Nephron (organoid): ENCODE measurements around the gene TRAP1.
A peak's percentile ranks its signal among the peaks of the same experiment; 100 is the strongest.

Source experiments
- H3K27ac Mint-ChIP-seq, 3 experiments: 2 replicates each; pipeline ENCODE4 v1.8.0; 2020; ENCODE audit warnings: mixed read lengths in 3 of 3, mild to moderate bottlenecking in 2 of 3, moderate library complexity in 1 of 3
- H3K27me3 Mint-ChIP-seq: 2 replicates; pipeline ENCODE4 v1.8.0; 2021; ENCODE audit warnings: low read depth, mild to moderate bottlenecking, moderate library complexity, mixed read lengths
- H3K36me3 Mint-ChIP-seq: 2 replicates; pipeline ENCODE4 v1.8.0; 2020; ENCODE audit warnings: low read depth, mixed read lengths
- H3K4me1 Mint-ChIP-seq: 2 replicates; pipeline ENCODE4 v1.8.0; 2020; ENCODE audit warnings: mixed read lengths
- H3K4me3 Mint-ChIP-seq, 3 experiments: 2 replicates each; pipeline ENCODE4 v1.8.0; 2020; ENCODE audit warnings: mild to moderate bottlenecking in 3 of 3, mixed read lengths in 3 of 3, moderate library complexity in 2 of 3
- H3K9me3 Mint-ChIP-seq: 2 replicates; pipeline ENCODE4 v1.8.0; 2020; ENCODE audit warnings: mixed read lengths
- CTCF ChIP-seq, 3 experiments: fragments of 200-600 bp; sonication (generic); IDR thresholded peaks; one replicate each; pipeline ENCODE4 v1.5.0; 2021; ENCODE audit warnings: antibody characterized with exemption in 3 of 3; ENCODE audit not compliant: unreplicated experiment in 3 of 3

The TRAP1 gene

DNA sequence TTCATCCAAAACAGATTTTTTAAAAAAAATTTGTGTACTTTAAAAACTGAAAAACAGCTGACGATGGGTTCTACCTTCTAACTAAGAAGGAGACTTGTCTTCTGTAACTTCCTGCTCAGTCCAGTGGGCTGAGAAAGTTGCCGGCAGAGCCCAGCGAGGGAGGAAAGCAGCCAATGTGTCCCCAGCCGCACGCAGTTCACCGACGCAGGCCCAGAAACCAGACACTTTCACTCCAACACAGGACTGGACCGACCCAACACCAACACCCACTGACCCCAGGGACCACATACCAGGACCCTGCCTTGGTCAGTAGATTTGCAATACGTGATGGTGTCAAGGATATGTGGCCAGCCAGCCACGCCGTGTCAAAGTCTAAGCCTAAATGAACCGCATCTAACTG is 25.6 kb downstream of the TRAP1 start:
- peak overlapping the region in 1 of 3 experiments; percentile 19 for H3K4me3 Mint-ChIP-seq
- peaks cover 39% of the 10 kb centered on the region for H3K36me3 Mint-ChIP-seq
- no peaks in the 10 kb centered on the region for H3K27me3 Mint-ChIP-seq
- H3K4me1 Mint-ChIP-seq = peaks cover 34% of the 10 kb centered on the region
- H3K27ac Mint-ChIP-seq = peak overlapping the region; percentile 78 to 93 (median 87)
- no peak for TF ChIP-seq CTCF (IDR thresholded peaks at IDR 0.05; ENCODE audit: unreplicated experiment in 3 of 3)
- no peaks in the 10 kb centered on the region for H3K9me3 Mint-ChIP-seq

DNA sequence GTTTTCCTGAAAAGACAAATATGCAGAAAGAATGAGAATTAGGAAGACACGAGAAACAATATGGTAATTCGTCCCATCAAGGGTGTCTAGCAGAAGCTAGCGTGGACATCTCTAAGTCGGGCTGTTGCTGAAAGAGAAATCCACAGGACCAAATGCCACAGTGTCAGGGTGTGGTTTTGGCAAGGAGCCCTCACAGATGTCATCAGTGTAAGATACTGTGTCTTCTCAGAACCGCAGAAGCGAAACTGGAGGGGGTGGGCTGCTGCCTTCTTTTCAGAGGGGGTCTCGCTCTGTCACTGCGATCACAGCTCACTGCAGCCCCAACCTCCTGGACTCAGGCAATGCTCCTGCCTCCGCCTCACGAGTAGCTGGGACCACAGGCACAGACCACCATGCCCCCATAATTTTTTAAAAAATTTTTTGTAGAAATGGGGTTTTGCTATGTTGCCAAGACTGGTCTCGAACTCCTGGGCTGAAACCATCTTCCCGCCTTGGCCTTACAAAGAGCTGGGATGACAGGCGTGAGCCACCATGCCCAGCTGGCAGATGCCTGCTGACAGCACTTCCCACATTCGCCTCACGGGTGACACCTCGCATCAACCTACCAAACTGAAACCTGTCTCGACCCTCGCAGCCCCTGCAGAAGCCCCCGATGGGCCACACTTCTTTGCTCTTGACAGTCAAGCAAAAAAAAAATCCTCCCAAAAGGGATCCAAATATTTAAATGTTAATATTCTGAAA is 26.2 kb downstream of the TRAP1 start:
- Mint-ChIP-seq H3K36me3 (peaks cover 37% of the 10 kb centered on the region), H3K27ac (peak overlapping the region; percentile 92 to 93 (median 93)), H3K4me3 (peak overlapping the region; percentile 52 to 64 (median 55)), H3K27me3 (no peaks in the 10 kb centered on the region), H3K4me1 (peaks cover 30% of the 10 kb centered on the region), H3K9me3 (no peaks in the 10 kb centered on the region)
- no peak for TF ChIP-seq CTCF (IDR thresholded peaks at IDR 0.05; ENCODE audit: unreplicated experiment in 3 of 3)

DNA sequence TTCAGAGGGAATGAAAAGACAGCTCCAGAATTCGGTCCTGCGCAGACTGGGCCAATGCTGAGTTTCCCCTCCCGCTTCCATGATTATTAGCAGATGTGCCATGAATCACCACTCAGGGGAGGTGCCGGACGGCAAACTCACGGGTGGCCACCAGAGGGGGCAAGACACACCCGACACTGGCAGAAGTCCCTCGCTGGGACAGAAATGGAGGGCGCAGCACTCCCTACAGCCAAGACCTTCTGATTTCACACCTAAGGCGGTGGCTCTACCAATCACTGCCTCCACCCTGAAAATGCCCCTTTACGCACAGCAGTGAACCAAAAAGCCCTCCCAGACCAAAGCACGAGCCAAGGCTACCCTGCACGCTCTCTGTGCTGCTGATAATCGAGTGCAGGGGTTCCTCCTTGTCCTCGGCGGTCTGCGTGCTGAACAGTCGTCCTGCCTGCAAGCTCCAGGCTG is 26.8 kb downstream of the TRAP1 start:
- H3K4me3 Mint-ChIP-seq = peak overlapping the region; percentile 52 to 64 (median 55)
- H3K27ac Mint-ChIP-seq = peak overlapping the region; percentile 87 to 93 (median 92)
- H3K4me1 Mint-ChIP-seq = peaks cover 24% of the 10 kb centered on the region
- peak; percentile 89 to 96 (median 90) for TF ChIP-seq CTCF (IDR thresholded peaks at IDR 0.05; ENCODE audit: unreplicated experiment in 3 of 3)
- peaks cover 41% of the 10 kb centered on the region for H3K36me3 Mint-ChIP-seq
- H3K27me3 Mint-ChIP-seq = no peaks in the 10 kb centered on the region
- no peaks in the 10 kb centered on the region for H3K9me3 Mint-ChIP-seq

DNA sequence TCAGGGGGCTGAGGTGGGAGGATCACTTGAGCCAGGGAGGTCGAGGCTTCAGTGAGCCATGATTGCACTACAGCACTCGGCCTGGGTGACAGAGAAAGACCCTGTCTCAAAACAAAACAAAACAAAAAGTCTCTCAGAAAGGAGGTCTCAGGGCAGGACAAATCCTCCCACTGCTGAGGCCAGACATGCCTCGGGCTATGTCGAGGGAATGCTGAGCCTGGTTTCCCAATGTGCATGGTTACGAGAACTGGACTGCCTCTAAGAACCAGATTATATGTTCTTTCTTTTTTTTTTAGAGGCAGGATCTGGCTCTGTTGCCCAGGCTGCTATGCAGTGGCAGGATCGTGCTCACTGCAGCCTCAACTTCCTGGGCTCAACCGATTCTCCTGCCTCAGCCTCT is 27.6 kb downstream of the TRAP1 start:
- Mint-ChIP-seq H3K27me3 (peaks cover 3% of the 10 kb centered on the region), H3K9me3 (no peaks in the 10 kb centered on the region), H3K36me3 (peaks cover 45% of the 10 kb centered on the region), H3K4me1 (peaks cover 16% of the 10 kb centered on the region), H3K27ac (peak overlapping the region in 2 of 3 experiments; percentile 87 to 93), H3K4me3 (no peak overlapping the region)
- no peak for TF ChIP-seq CTCF (IDR thresholded peaks at IDR 0.05; ENCODE audit: unreplicated experiment in 3 of 3)

DNA sequence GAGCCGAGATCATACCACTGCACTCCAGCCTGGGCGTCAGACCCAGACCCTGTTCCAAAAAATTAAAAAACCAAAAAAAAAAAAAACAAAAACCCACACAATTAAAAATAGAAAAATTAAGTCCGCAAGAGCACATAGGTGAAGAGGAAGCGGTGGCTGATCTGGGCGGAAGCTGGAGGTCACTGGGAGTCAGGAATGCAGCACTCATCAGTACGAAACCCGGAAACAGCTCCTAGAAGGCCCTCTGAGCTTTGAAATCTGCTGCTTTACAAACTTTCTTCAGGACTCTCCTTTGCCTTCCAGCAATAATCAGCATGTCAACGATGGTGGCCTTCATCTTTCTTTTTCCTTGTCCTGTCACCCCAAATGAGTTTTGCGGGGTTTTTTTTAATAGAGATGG is 29.5 kb downstream of the TRAP1 start:
- Mint-ChIP-seq H3K27ac (no peak overlapping the region), H3K4me3 (no peak overlapping the region), H3K4me1 (peaks cover 16% of the 10 kb centered on the region), H3K27me3 (peaks cover 3% of the 10 kb centered on the region), H3K9me3 (no peaks in the 10 kb centered on the region), H3K36me3 (peaks cover 55% of the 10 kb centered on the region)
- TF ChIP-seq CTCF (IDR thresholded peaks at IDR 0.05; ENCODE audit: unreplicated experiment in 3 of 3) = no peak

DNA sequence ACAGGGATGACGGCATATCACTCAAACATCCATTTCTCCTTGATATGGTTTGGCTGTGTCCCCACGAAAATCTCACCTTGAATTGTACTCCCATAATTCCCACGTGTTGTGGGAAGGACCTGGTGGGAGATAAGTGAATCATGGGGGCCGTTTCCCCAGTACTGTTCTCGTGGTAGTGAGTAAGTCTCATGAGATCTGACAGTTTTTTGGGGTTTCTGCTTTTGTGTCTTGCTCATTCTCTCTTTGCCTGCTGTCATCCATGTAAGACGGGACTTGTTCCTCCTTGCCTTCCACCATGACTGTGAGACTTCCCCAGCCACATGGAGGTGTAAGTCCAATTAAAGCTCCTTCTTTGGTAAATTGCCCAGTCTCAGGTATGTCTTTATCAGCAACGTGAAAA is 30.3 kb downstream of the TRAP1 start:
- peaks cover under 1% of the 10 kb centered on the region for H3K9me3 Mint-ChIP-seq
- peaks cover 62% of the 10 kb centered on the region for H3K36me3 Mint-ChIP-seq
- no peak overlapping the region for H3K27ac Mint-ChIP-seq
- H3K4me3 Mint-ChIP-seq = no peak overlapping the region
- H3K27me3 Mint-ChIP-seq = peaks cover 3% of the 10 kb centered on the region
- H3K4me1 Mint-ChIP-seq = peaks cover 16% of the 10 kb centered on the region
- TF ChIP-seq CTCF (IDR thresholded peaks at IDR 0.05; ENCODE audit: unreplicated experiment in 3 of 3) = no peak
